Lower leg skin (tissue), 3 donors: Measurements from ENCODE around the gene SIRPA.

Experiments used
- POLR2A ChIP-seq, 2 donors: fragments of 450-650 bp; IDR thresholded peaks; one replicate each; pipeline ENCODE4 v1.6.1; 2016 to 2017; ENCODE audit warnings: antibody characterized with exemption in 2 of 2, mild to moderate bottlenecking in 1 of 2, moderate library complexity in 1 of 2
- TF ChIP-seq, protein P1 (sequence below), 3 donors: fragments of 450-650 bp; IDR thresholded peaks; one replicate each; pipeline ENCODE4 v1.5.1; 2016; ENCODE audit warnings: antibody characterized with exemption in 3 of 3, mild to moderate bottlenecking in 3 of 3, moderate library complexity in 2 of 3

GRCh38 chr20:1975291-1975690 is 80.1 kb downstream of the SIRPA start:
- TF ChIP-seq, protein P1, sequence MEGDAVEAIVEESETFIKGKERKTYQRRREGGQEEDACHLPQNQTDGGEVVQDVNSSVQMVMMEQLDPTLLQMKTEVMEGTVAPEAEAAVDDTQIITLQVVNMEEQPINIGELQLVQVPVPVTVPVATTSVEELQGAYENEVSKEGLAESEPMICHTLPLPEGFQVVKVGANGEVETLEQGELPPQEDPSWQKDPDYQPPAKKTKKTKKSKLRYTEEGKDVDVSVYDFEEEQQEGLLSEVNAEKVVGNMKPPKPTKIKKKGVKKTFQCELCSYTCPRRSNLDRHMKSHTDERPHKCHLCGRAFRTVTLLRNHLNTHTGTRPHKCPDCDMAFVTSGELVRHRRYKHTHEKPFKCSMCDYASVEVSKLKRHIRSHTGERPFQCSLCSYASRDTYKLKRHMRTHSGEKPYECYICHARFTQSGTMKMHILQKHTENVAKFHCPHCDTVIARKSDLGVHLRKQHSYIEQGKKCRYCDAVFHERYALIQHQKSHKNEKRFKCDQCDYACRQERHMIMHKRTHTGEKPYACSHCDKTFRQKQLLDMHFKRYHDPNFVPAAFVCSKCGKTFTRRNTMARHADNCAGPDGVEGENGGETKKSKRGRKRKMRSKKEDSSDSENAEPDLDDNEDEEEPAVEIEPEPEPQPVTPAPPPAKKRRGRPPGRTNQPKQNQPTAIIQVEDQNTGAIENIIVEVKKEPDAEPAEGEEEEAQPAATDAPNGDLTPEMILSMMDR (IDR thresholded peaks at IDR 0.05), result no peak
- TF ChIP-seq POLR2A (IDR thresholded peaks at IDR 0.05), result no peak
